GM21737 (cell line): ENCODE measurements around the gene TARS1.

Experiments used
- ATAC-seq: cut with Tn5 transposase; IDR thresholded peaks from one replicate; pipeline ENCODE4 v1.9.1; 2021; ENCODE audit warnings: mild to moderate bottlenecking, moderate library complexity; ENCODE audit not compliant: unreplicated experiment

TARS1 gene

GRCh38 chr5:33440482-33441240, at the start of gene TARS1:
TSS of gene TARS1 (plus strand) at chr5:33440965. CDS start at chr5:33441087, 122 bp downstream.
- peak; percentile 93 for ATAC-seq

GRCh38 chr5:33398501-33398900, 42.3 kb upstream of the TARS1 start:
- no peak for ATAC-seq

GRCh38 chr5:33400675-33401074, 40.1 kb upstream of the TARS1 start:
- ATAC-seq, result no peak

- no peak for ATAC-seq
Observed at GRCh38 chr5:33401482-33402390, 39.0 kb upstream of the TARS1 start.

GRCh38 chr5:33403187-33403586, 37.6 kb upstream of the TARS1 start:
- ATAC-seq, result no peak

GRCh38 chr5:33408816-33409215, 31.9 kb upstream of the TARS1 start:
- ATAC-seq, result no peak

- no peak for ATAC-seq
Observed at GRCh38 chr5:33409435-33410170, 31.2 kb upstream of the TARS1 start.

GRCh38 chr5:33410221-33410620, 30.5 kb upstream of the TARS1 start:
- ATAC-seq, result no peak

GRCh38 chr5:33411498-33411897, 29.3 kb upstream of the TARS1 start:
- ATAC-seq, result no peak

- ATAC-seq, result no peak
Observed at GRCh38 chr5:33415811-33416354, 24.9 kb upstream of the TARS1 start.

- ATAC-seq, result no peak
Observed at GRCh38 chr5:33417632-33418031, 23.1 kb upstream of the TARS1 start.

GRCh38 chr5:33420946-33421345, 19.8 kb upstream of the TARS1 start:
- ATAC-seq, result no peak

- no peak for ATAC-seq
Observed at GRCh38 chr5:33422191-33422590, 18.6 kb upstream of the TARS1 start.

- no peak for ATAC-seq
Observed at GRCh38 chr5:33423018-33423630, 17.6 kb upstream of the TARS1 start.

- ATAC-seq, result no peak
Observed at GRCh38 chr5:33425314-33425713, 15.5 kb upstream of the TARS1 start.

GRCh38 chr5:33430983-33431382, 9.8 kb upstream of the TARS1 start:
- no peak for ATAC-seq

GRCh38 chr5:33432656-33433055, 8.1 kb upstream of the TARS1 start:
- ATAC-seq, result no peak

GRCh38 chr5:33433303-33434240, 7.2 kb upstream of the TARS1 start:
- ATAC-seq, result no peak

GRCh38 chr5:33435893-33436490, 4.8 kb upstream of the TARS1 start:
- ATAC-seq, result peak; percentile 36
